Dendritic cell treated with granulocyte-macrophage colony-stimulating factor and Interleukin-4, amounts not matched to agents 40 ng/mL and 50 ng/mL, for 4 days (primary cell): ENCODE results near the gene SSMEM1.

Experiments
- H3K27ac Mint-ChIP-seq: one replicate; pipeline ENCODE4 v1.8.0; 2022; ENCODE audit warnings: mild to moderate bottlenecking, mixed read lengths
- H3K27me3 Mint-ChIP-seq: one replicate; pipeline ENCODE4 v1.8.0; 2022; ENCODE audit warnings: mild to moderate bottlenecking, mixed read lengths
- H3K36me3 Mint-ChIP-seq: one replicate; pipeline ENCODE4 v1.8.0; 2022; ENCODE audit warnings: low read depth, mixed read lengths
- H3K4me1 Mint-ChIP-seq: one replicate; pipeline ENCODE4 v1.8.0; 2022; ENCODE audit warnings: low read depth, mixed read lengths
- H3K4me3 Mint-ChIP-seq: one replicate; pipeline ENCODE4 v1.8.0; 2022; ENCODE audit warnings: mild to moderate bottlenecking, moderate library complexity, mixed read lengths
- H3K9me3 Mint-ChIP-seq: one replicate; pipeline ENCODE4 v1.8.0; 2022; ENCODE audit warnings: mixed read lengths
- intact Hi-C: fragments of 100-400 bp; cut with micrococcal nuclease; formaldehyde crosslinking; loops from one replicate; pipeline ENCODE4 v1.15.0; 2022

The SSMEM1 gene

DNA sequence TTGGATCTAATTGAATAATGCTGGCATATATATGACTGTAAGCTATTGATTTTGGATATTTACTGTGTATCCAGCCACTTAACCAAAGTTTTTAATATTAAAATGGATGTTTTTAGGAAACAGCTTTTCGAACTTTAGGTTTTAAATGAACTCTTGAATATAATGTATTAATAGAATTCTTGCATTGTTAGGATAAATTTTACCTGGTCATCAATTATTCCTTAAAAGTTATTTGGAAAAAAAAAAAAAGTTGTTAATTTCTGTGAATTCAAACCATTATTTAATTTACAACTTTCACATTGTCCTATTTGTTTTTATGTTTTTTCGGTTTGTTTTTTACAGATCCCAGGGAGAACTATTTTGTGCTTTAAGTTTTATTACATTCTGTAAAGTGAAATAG is 12.3 kb upstream of the SSMEM1 start:
- intact Hi-C loops: no loop called here
- Mint-ChIP-seq H3K4me1 (no peaks in the 10 kb centered on the region), H3K36me3 (peaks cover 66% of the 10 kb centered on the region), H3K27ac (no peak overlapping the region), H3K9me3 (no peaks in the 10 kb centered on the region), H3K4me3 (no peak overlapping the region), H3K27me3 (no peaks in the 10 kb centered on the region)

- Mint-ChIP-seq H3K36me3 (peaks cover 67% of the 10 kb centered on the region), H3K9me3 (no peaks in the 10 kb centered on the region), H3K4me1 (no peaks in the 10 kb centered on the region), H3K27me3 (no peaks in the 10 kb centered on the region), H3K4me3 (no peak overlapping the region), H3K27ac (no peak overlapping the region)
- intact Hi-C loops: no loop called here
Observed at GRCh38 chr7:130196476-130196875, 11.2 kb upstream of the SSMEM1 start.

- no peak overlapping the region for H3K4me3 Mint-ChIP-seq
- H3K36me3 Mint-ChIP-seq: peaks cover 67% of the 10 kb centered on the region
- H3K27me3 Mint-ChIP-seq: no peaks in the 10 kb centered on the region
- H3K4me1 Mint-ChIP-seq: no peaks in the 10 kb centered on the region
- H3K9me3 Mint-ChIP-seq: no peaks in the 10 kb centered on the region
- intact Hi-C loops: no loop called here
- H3K27ac Mint-ChIP-seq: no peak overlapping the region
Observed at GRCh38 chr7:130197094-130197493, 10.6 kb upstream of the SSMEM1 start.

GRCh38 chr7:130201796-130202195 is 5.9 kb upstream of the SSMEM1 start:
- peaks cover 64% of the 10 kb centered on the region for H3K36me3 Mint-ChIP-seq
- no peaks in the 10 kb centered on the region for H3K27me3 Mint-ChIP-seq
- no peak overlapping the region for H3K27ac Mint-ChIP-seq
- intact Hi-C loops: no loop called here
- no peaks in the 10 kb centered on the region for H3K9me3 Mint-ChIP-seq
- no peaks in the 10 kb centered on the region for H3K4me1 Mint-ChIP-seq
- H3K4me3 Mint-ChIP-seq: no peak overlapping the region

DNA sequence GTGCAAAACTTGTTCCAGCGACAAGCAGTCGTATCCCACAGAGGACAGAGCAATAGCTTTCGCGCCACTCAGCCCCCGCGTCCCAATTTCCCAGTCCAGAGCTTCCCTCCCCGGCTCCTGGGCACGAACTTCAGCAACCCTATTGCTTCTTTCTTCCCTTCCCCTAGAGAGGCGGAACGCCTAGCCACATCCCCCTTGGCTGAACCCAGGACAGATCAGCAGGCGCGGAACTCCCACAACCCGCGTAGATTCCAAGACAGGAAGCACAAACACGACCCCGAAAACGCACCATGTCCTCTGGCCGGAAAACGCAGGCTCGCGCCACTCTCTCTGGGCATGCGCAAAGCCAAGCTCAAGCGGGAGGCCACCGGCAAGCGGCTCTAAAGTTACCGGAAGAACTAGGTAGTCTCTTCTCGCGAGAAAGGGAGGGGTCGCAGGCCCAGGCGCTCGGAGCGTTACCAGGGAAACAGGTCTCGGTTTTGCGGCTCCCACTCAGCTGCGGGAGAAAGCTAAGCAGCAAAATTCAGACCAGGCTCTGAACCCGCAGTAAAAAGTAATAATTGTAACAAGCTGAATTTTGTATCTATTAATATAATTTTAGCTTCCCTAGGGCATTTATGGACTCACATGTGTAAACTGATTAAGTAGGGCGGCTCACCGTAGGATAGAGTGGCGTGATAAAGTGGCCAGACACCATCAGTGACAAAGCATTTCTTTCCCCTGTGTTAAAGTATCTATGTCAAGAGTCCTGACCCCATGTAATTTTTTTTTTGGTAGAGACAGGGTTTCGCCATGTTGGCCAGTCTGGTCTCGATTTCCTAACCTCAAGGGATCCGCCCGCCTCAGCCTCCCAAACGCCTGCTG is 2.3 kb upstream of the SSMEM1 start, which contains the start of gene TMEM209:
Gene TMEM209, minus strand, starts transcription at position 323 of the 864 bp plus-strand sequence. Its CDS starts 31 bp downstream, at position 292.
- peak within 1 kb of the TSS; percentile 93 for H3K27ac Mint-ChIP-seq
- peaks cover 40% of the 10 kb centered on the region for H3K36me3 Mint-ChIP-seq
- peaks cover 5% of the 10 kb centered on the region for H3K4me1 Mint-ChIP-seq
- H3K4me3 Mint-ChIP-seq: peak within 1 kb of the TSS; percentile 96
- no peaks in the 10 kb centered on the region for H3K9me3 Mint-ChIP-seq
- no peaks in the 10 kb centered on the region for H3K27me3 Mint-ChIP-seq
- intact Hi-C loops: loop anchor here (2.0 kb wide), 3 partner anchors 135 to 463 kb away; partner anchors contain the start of genes CEP41, COPG2 and KLHDC10

- Mint-ChIP-seq H3K9me3 (no peaks in the 10 kb centered on the region), H3K27me3 (no peaks in the 10 kb centered on the region), H3K27ac (no peak overlapping the region), H3K36me3 (peaks cover 23% of the 10 kb centered on the region), H3K4me3 (no peak overlapping the region), H3K4me1 (peaks cover 5% of the 10 kb centered on the region)
- intact Hi-C loops: no loop called here
Observed at GRCh38 chr7:130207033-130207432, 627 bp upstream of the SSMEM1 start.

GRCh38 chr7:130208516-130208915 is 856 bp downstream of the SSMEM1 start:
- H3K27ac Mint-ChIP-seq: no peak overlapping the region
- intact Hi-C loops: no loop called here

DNA sequence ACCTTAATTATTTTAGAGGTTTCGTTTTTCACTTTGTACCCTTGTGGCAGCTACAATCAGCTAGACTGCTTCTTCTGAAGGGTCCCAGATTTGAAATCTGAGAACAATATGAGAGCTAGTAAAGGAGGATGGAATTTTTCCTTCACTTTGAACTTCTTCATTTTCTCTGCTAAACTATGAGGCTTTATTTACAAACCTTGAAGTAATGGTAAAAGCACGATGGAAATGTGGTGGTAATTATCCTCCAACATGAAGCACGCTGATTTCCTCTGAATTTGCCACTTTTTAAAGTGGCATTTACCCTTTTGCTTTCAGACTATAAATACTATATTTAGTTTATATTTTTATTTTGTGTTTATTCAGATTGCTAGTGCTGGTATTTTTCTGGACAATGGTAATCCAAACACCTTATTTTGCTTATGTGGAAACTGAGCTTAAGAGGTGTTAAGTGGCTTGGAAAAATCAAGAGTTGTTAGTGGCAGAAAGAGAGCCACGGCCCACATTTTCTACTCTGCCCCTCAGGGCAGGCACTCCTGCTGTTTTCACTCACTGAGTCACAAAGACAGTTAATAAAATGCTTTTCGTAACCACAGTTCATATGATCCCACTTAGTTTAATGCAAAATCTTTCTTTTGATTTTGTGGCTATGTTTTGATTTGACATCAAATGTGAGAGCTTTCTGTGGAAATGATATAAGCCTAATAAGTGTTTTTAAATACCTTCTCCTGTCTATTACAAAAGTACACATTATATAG is 2.7 kb downstream of the SSMEM1 start:
- Mint-ChIP-seq H3K4me3 (no peak overlapping the region), H3K9me3 (no peaks in the 10 kb centered on the region), H3K27ac (no peak overlapping the region), H3K4me1 (peaks cover 5% of the 10 kb centered on the region), H3K27me3 (no peaks in the 10 kb centered on the region), H3K36me3 (peaks cover 1% of the 10 kb centered on the region)
- intact Hi-C loops: no loop called here

More at GRCh38 chr7:130208516-130208915, 856 bp downstream of the SSMEM1 start:
- Mint-ChIP-seq H3K4me1 (peaks cover 5% of the 10 kb centered on the region), H3K36me3 (peaks cover 9% of the 10 kb centered on the region), H3K4me3 (no peak overlapping the region), H3K9me3 (no peaks in the 10 kb centered on the region), H3K27me3 (no peaks in the 10 kb centered on the region)

DNA sequence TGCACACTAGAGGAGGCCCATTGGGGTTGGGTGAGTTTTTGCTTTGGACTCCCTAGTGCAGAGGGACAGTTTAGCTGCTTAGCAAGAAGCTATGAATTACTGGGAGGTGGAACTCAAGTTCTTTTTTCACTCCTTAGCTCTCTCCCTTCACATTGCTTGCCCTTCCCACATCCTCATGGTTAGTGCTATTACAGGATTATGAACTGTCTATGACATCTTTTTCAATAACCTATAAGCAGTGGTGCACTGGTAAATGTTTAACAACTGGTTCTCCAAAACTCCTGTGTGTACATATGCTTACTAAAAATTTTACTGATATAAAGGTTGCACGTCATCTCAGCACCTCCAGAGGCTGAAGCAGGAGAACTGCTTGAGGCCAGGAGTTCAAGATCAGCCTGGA is 6.2 kb downstream of the SSMEM1 start:
- H3K4me1 Mint-ChIP-seq: no peaks in the 10 kb centered on the region
- H3K4me3 Mint-ChIP-seq: no peak overlapping the region
- no peaks in the 10 kb centered on the region for H3K36me3 Mint-ChIP-seq
- no peaks in the 10 kb centered on the region for H3K9me3 Mint-ChIP-seq
- H3K27me3 Mint-ChIP-seq: no peaks in the 10 kb centered on the region
- intact Hi-C loops: no loop called here
- H3K27ac Mint-ChIP-seq: no peak overlapping the region

DNA sequence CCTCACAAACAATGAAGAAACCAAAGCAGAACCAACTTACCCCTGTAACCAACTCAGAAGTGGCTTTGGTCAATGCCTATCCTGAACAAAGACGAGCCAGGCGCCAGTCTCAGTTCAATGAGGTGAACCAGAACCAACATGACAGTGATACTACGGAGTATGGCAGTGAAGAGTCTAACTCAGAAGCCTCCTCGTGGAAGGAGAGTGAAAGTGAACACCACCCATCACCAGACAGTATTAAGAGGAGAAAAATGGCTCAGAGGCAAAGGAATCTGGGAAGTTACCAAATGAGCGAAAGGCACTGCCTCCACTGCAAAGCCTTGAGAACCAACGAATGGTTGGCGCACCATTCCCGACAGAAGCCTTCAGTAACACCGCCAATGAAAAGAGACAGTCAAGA is 8.4 kb downstream of the SSMEM1 start:
- Mint-ChIP-seq H3K27me3 (peaks cover 2% of the 10 kb centered on the region), H3K4me1 (no peaks in the 10 kb centered on the region), H3K4me3 (no peak overlapping the region), H3K27ac (no peak overlapping the region), H3K36me3 (no peaks in the 10 kb centered on the region), H3K9me3 (no peaks in the 10 kb centered on the region)
- intact Hi-C loops: no loop called here

- H3K27me3 Mint-ChIP-seq: peaks cover 2% of the 10 kb centered on the region
- H3K4me1 Mint-ChIP-seq: no peaks in the 10 kb centered on the region
- no peak overlapping the region for H3K4me3 Mint-ChIP-seq
- H3K36me3 Mint-ChIP-seq: no peaks in the 10 kb centered on the region
- H3K27ac Mint-ChIP-seq: no peak overlapping the region
- H3K9me3 Mint-ChIP-seq: no peaks in the 10 kb centered on the region
- intact Hi-C loops: no loop called here
Observed at GRCh38 chr7:130216750-130217149, 9.1 kb downstream of the SSMEM1 start.

GRCh38 chr7:130218806-130219620 is 11.4 kb downstream of the SSMEM1 start:
- Mint-ChIP-seq H3K4me3 (no peak overlapping the region), H3K36me3 (no peaks in the 10 kb centered on the region), H3K27ac (no peak overlapping the region), H3K27me3 (peaks cover 2% of the 10 kb centered on the region), H3K9me3 (no peaks in the 10 kb centered on the region), H3K4me1 (no peaks in the 10 kb centered on the region)
- intact Hi-C loops: no loop called here

- Mint-ChIP-seq H3K27me3 (peaks cover 2% of the 10 kb centered on the region), H3K36me3 (no peaks in the 10 kb centered on the region), H3K4me1 (no peaks in the 10 kb centered on the region), H3K27ac (no peak overlapping the region), H3K4me3 (no peak overlapping the region), H3K9me3 (no peaks in the 10 kb centered on the region)
- intact Hi-C loops: no loop called here
Observed at GRCh38 chr7:130219871-130220270, 12.2 kb downstream of the SSMEM1 start.
